SK-N-SH (cell line): Measurements from ENCODE around the gene ZNF697. TPM values are rescaled to one million over a fixed set of nuclear protein-coding genes. Genes with fewer than 3 reads are reported as not detected.

Experiments
- CTCF ChIA-PET: fragments of 300-600, 350-600 bp; formaldehyde crosslinking; extraction: SDS; loops from one replicate; lab custom pipeline; 2021; lab: Yijun Ruan, JAX
- POLR2A ChIA-PET: fragments of 350-600 bp; sonication (Branson Sonifier 250); formaldehyde crosslinking; extraction: SDS; loops from one replicate; lab custom pipeline; 2020; ENCODE audit warnings: antibody characterized with exemption, inconsistent platforms; lab: Yijun Ruan, JAX
- DNase-seq: peaks from one replicate; pipeline ENCODE4 v3.0.0; 2012
- H2AFZ ChIP-seq: fragments of 200-600 bp; sonication (generic); 2 replicates; pipeline ENCODE4 v1.8.1; 2016; ENCODE audit warnings: antibody characterized with exemption, mild to moderate bottlenecking, low read depth
- H3F3A ChIP-seq: fragments of 200-600 bp; sonication (generic); replicated peaks from 2 replicates; pipeline ENCODE3; 2016; ENCODE audit warnings: antibody characterized with exemption, mild to moderate bottlenecking; ENCODE audit not compliant: insufficient read depth
- H3K27ac ChIP-seq, 2 experiments: fragments of 200-500 bp in 1 of 2; fragments of 200-600 bp in 1 of 2; sonication (Bioruptor generic) in 1 of 2; sonication (generic), shearing (Covaris generic) in 1 of 2; 2 replicates each; pipeline versions ENCODE4 v1.5.1 to v1.6.1; 2014 to 2016; ENCODE audit warnings: low read depth in 2 of 2, inconsistent platforms in 1 of 2, low read length in 1 of 2, mild to moderate bottlenecking in 1 of 2, mixed read lengths in 1 of 2
- H3K27me3 ChIP-seq: fragments of 200-600 bp; sonication (generic), shearing (Covaris generic); 2 replicates; pipeline ENCODE4 v1.6.1; 2016; ENCODE audit warnings: mixed run types; ENCODE audit not compliant: insufficient read depth
- H3K36me3 ChIP-seq, 2 experiments: fragments of 200-500 bp in 1 of 2; fragments of 200-600 bp in 1 of 2; sonication (Bioruptor generic) in 1 of 2; sonication (generic) in 1 of 2; replicated peaks in 1 of 2; 2 replicates each; pipeline versions ENCODE3 to v1.5.1; 2014 to 2016; ENCODE audit warnings: low read length in 1 of 2, mild to moderate bottlenecking in 1 of 2; ENCODE audit not compliant: insufficient read depth in 2 of 2, control insufficient read depth in 1 of 2
- H3K4me1 ChIP-seq, 2 experiments: fragments of 200-500 bp in 1 of 2; fragments of 200-600 bp in 1 of 2; sonication (Bioruptor generic) in 1 of 2; sonication (generic), shearing (Covaris generic) in 1 of 2; 2 replicates each; pipeline versions ENCODE4 v1.5.1 to v1.6.1; 2014 to 2016; ENCODE audit warnings: low read depth in 1 of 2, low read length in 1 of 2, mixed run types in 1 of 2; ENCODE audit not compliant: insufficient read depth in 2 of 2, control insufficient read depth in 1 of 2
- H3K4me2 ChIP-seq: fragments of 200-600 bp; sonication (generic), shearing (Covaris generic); 2 replicates; pipeline ENCODE4 v1.6.1; 2017; ENCODE audit warnings: mixed run types
- H3K4me3 ChIP-seq, 2 experiments: fragments of 200-500 bp in 1 of 2; fragments of 200-600 bp in 1 of 2; sonication (Bioruptor generic) in 1 of 2; sonication (generic), shearing (Covaris generic) in 1 of 2; 2 replicates each; pipeline versions ENCODE4 v1.5.1 to v1.8.1; 2014 to 2016; ENCODE audit warnings: low read depth in 2 of 2, inconsistent platforms in 1 of 2, low read length in 1 of 2, mild to moderate bottlenecking in 1 of 2, mixed read lengths in 1 of 2, moderate library complexity in 1 of 2
- H3K79me2 ChIP-seq: fragments of 200-600 bp; sonication (generic); 2 replicates; pipeline ENCODE4 v1.8.1; 2017; ENCODE audit warnings: mild to moderate bottlenecking; ENCODE audit not compliant: insufficient read depth
- H3K9ac ChIP-seq: fragments of 200-600 bp; sonication (generic); 2 replicates; pipeline ENCODE4 v1.6.1; 2017; ENCODE audit warnings: mixed run types
- H3K9me2 ChIP-seq: fragments of 200-600 bp; sonication (generic); 2 replicates; pipeline ENCODE4 v1.6.1; 2017; ENCODE audit warnings: mixed run types
- H3K9me3 ChIP-seq: fragments of 200-600 bp; sonication (generic); 2 replicates; pipeline ENCODE4 v1.6.1; 2017; ENCODE audit warnings: mixed run types, mild to moderate bottlenecking, moderate library complexity
- H4K20me1 ChIP-seq: fragments of 200-600 bp; sonication (generic); 2 replicates; pipeline ENCODE4 v1.6.1; 2017; ENCODE audit warnings: mild to moderate bottlenecking, mixed run types; ENCODE audit not compliant: insufficient read depth
- CHD2 ChIP-seq: fragments of 150-350 bp; IDR thresholded peaks from 2 replicates; pipeline ENCODE4 v1.6.1; 2018; ENCODE audit warnings: low read length; ENCODE audit not compliant: partially characterized antibody
- ELF1 ChIP-seq: IDR thresholded peaks from 2 replicates; pipeline ENCODE4 v1.4.0; 2012
- EP300 ChIP-seq, 2 experiments: IDR thresholded peaks; 2 replicates each; pipeline versions ENCODE4 v1.4.0 to v1.6.1; 2012; ENCODE audit warnings: borderline replicate concordance in 1 of 2, low read depth in 1 of 2, low read length in 1 of 2
- EZH2phosphoT487 ChIP-seq: fragments of 200-600 bp; sonication (generic); IDR thresholded peaks from 2 replicates; pipeline ENCODE4 v1.6.1; 2017; ENCODE audit warnings: low read depth, mixed run types, mild to moderate bottlenecking, antibody characterized with exemption, moderate library complexity, borderline replicate concordance
- FOXJ3 ChIP-seq: sonication (generic); formaldehyde crosslinking; IDR thresholded peaks from 2 replicates; pipeline ENCODE4 v1.5.1; 2020; ENCODE audit warnings: mild to moderate bottlenecking, missing genetic modification reagents
- GABPA ChIP-seq: IDR thresholded peaks from 2 replicates; pipeline ENCODE4 v1.4.0; 2012; ENCODE audit warnings: low read depth, mild to moderate bottlenecking
- JUND ChIP-seq: IDR thresholded peaks from 2 replicates; pipeline ENCODE4 v1.4.0; 2012
- MXI1 ChIP-seq: IDR thresholded peaks from 2 replicates; pipeline ENCODE4 v1.6.1; 2012; ENCODE audit warnings: mild to moderate bottlenecking, low read depth, low read length, improper control_type of control experiment
- RCOR1 ChIP-seq: fragments of 150-350 bp; IDR thresholded peaks from 2 replicates; pipeline ENCODE4 v1.6.1; 2017; ENCODE audit warnings: antibody characterized with exemption, low read length
- RFX5 ChIP-seq: IDR thresholded peaks from 2 replicates; pipeline ENCODE4 v1.6.1; 2012; ENCODE audit warnings: mild to moderate bottlenecking, improper control_type of control experiment, low read length
- RXRA ChIP-seq: IDR thresholded peaks from 2 replicates; pipeline ENCODE4 v1.4.0; 2012; ENCODE audit warnings: low read depth, mild to moderate bottlenecking, borderline replicate concordance
- SIN3A ChIP-seq: IDR thresholded peaks from 2 replicates; pipeline ENCODE4 v1.6.1; 2012; ENCODE audit warnings: low read depth, mild to moderate bottlenecking, low read length, moderate library complexity, borderline replicate concordance
- TAF1 ChIP-seq: IDR thresholded peaks from 2 replicates; pipeline ENCODE4 v1.6.1; 2012; ENCODE audit warnings: low read depth, mild to moderate bottlenecking, low read length, moderate library complexity, borderline replicate concordance
- USF2 ChIP-seq: fragments of 150-350 bp; IDR thresholded peaks from 2 replicates; pipeline ENCODE4 v1.6.1; 2017; ENCODE audit warnings: antibody characterized with exemption, low read length, low read depth, borderline replicate concordance
- YY1 ChIP-seq: IDR thresholded peaks from 2 replicates; pipeline ENCODE4 v1.4.0; 2012; ENCODE audit warnings: low read depth, mild to moderate bottlenecking
- ZBTB33 ChIP-seq: IDR thresholded peaks from 2 replicates; pipeline ENCODE4 v1.4.0; 2012; ENCODE audit warnings: low read depth, borderline replicate concordance
- WGBS: methylation state at CpG from one replicate; pipeline ENCODE4 v1.1.6; 2017; ENCODE audit warnings: low lambda C conversion rate; 5-methylcytosine and 5-hydroxymethylcytosine counted together
- polyA plus RNA-seq, 3 experiments: library from polyadenylated mRNA; depleted of rRNA; stranded (reverse); fragments of >200 nt; gene quantifications; 2 replicates each; pipeline ENCODE4 v1.2.3, GENCODE V29; 2012
- TF ChIP-seq, protein P1 (sequence below): IDR thresholded peaks from 2 replicates; pipeline ENCODE4; 2012

The ZNF697 gene
- polyA plus RNA-seq, 1 of the 3 experiments (the other 2 are of a cell fraction), result 3.4 TPM

DNA sequence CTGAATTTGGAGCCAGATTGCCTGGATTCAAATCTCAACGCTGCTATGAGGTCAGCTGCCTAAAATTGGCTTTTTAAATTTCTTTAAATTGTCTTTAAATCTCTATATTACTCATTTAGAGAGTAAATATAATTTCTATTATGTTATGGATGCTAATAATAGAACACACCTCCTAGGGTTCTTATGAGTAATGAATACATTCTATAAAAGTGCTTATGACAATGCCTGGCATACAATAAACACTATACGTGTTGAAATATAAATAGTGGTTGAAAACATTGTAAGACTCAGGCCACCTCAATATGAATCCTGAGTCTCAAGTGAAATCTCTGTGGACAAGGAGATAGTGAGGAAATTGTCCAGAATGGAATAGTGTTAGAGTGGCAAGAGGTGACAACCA lies 32.7 kb upstream of the ZNF697 start:
- no peaks in the 10 kb centered on the region for H3K27me3 ChIP-seq
- POLR2A ChIA-PET, result no interaction called here
- no peaks in the 10 kb centered on the region for H3K9me2 ChIP-seq
- H3K27ac ChIP-seq, result no peak overlapping the region
- no peak overlapping the region for H3K4me2 ChIP-seq
- H4K20me1 ChIP-seq, result no peaks in the 10 kb centered on the region
- no peak for DNase-seq
- no peaks in the 10 kb centered on the region; a peak in 1 of 4 replicates for H3K4me1 ChIP-seq
- 64% methylated on average over 2 of the region's 2 CpGs for WGBS
- no peak for TF ChIP-seq MXI1
- no peak for TF ChIP-seq RXRA
- TF ChIP-seq RCOR1, result no peak
- no peak for TF ChIP-seq GABPA
- TF ChIP-seq CHD2, result no peak
- no peak for TF ChIP-seq ELF1
- no peaks in the 10 kb centered on the region for H3K9me3 ChIP-seq
- no peaks in the 10 kb centered on the region for H3K36me3 ChIP-seq
- H2AFZ ChIP-seq, result no peak overlapping the region
- no peak overlapping the region for H3K4me3 ChIP-seq
- CTCF ChIA-PET, result interaction anchor here (2.5 kb wide), 1 partner anchor 19 kb away, joined by 11 read pairs; no protein-coding TSS in a partner anchor
- H3K79me2 ChIP-seq, result no peaks in the 10 kb centered on the region
- no peaks in the 10 kb centered on the region for H3F3A ChIP-seq
- H3K9ac ChIP-seq, result no peak overlapping the region

DNA sequence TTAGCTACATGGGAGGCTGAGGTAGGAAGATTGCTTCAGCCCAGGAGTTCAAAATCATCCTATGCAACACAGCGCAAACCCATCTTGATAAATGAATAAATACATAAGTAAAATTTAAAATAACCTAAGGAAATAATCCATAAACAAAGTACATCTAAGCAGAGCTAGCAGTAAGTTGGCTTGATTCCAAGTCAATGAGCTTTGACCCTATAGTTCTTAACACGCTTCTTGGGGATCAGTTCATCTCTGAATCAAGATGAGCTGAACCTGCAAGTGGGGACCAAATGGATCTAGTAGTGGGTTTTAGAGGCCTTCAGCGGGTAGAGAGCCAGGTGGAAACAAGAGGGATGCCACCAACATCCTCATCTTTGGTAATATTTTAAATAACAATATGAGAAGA lies 32.1 kb upstream of the ZNF697 start:
- 83% methylated on average over 3 of the region's 3 CpGs for WGBS
- no peak overlapping the region for H3K27ac ChIP-seq

More for the DNA sequence above, 32.1 kb upstream of the ZNF697 start:
- no peaks in the 10 kb centered on the region for H4K20me1 ChIP-seq
- POLR2A ChIA-PET, result no interaction called here
- no peaks in the 10 kb centered on the region for H3K9me3 ChIP-seq
- H3K4me1 ChIP-seq, result peaks cover 2 to 3% of the 10 kb centered on the region in 2 experiments; a peak in 3 of 4 replicates
- H2AFZ ChIP-seq, result no peak overlapping the region
- DNase-seq, result no peak
- H3K9me2 ChIP-seq, result no peaks in the 10 kb centered on the region
- no peak overlapping the region for H3K4me2 ChIP-seq
- no peaks in the 10 kb centered on the region for H3K79me2 ChIP-seq
- TF ChIP-seq EZH2phosphoT487 (no peak), JUND (no peak), CHD2 (no peak), EP300 (IDR thresholded peaks at IDR 0.05; ENCODE audit: borderline replicate concordance in 1 of 2, low read depth in 1 of 2, low read length in 1 of 2) (no peak), FOXJ3 (CRISPR knock-in tag) (no peak), RFX5 (no peak), SIN3A (no peak), YY1 (no peak), TAF1 (no peak), USF2 (no peak), ZBTB33 (no peak)
- TF ChIP-seq, protein P1, sequence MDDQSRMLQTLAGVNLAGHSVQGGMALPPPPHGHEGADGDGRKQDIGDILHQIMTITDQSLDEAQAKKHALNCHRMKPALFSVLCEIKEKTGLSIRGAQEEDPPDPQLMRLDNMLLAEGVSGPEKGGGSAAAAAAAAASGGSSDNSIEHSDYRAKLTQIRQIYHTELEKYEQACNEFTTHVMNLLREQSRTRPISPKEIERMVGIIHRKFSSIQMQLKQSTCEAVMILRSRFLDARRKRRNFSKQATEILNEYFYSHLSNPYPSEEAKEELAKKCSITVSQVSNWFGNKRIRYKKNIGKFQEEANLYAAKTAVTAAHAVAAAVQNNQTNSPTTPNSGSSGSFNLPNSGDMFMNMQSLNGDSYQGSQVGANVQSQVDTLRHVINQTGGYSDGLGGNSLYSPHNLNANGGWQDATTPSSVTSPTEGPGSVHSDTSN, result no peak
- H3K27me3 ChIP-seq, result no peaks in the 10 kb centered on the region
- H3K9ac ChIP-seq, result no peak overlapping the region
- CTCF ChIA-PET, result interaction anchor here (1.5 to 2.5 kb wide), 4 partner anchors 18 to 69 kb away, joined by 5 to 11 read pairs (median 8); partner anchors contain the start of gene ZNF697
- H3K4me3 ChIP-seq, result no peak overlapping the region
- H3K36me3 ChIP-seq, result no peaks in the 10 kb centered on the region
- peaks cover 2% of the 10 kb centered on the region for H3F3A ChIP-seq
